Upper lobe of left lung (tissue), 4 donors: ENCODE measurements around the gene SH3GL2.

Experiments
- POLR2AphosphoS5 ChIP-seq, 2 donors: sonication (generic); formaldehyde crosslinking; IDR thresholded peaks; one replicate each; pipeline ENCODE4 v1.5.1; 2017; ENCODE audit warnings: antibody characterized with exemption in 2 of 2
- TF ChIP-seq, protein P1 (sequence below), 6 experiments: fragments of 450-650 bp in 4 of 6; fragments of 200-600 bp in 2 of 6; sonication (generic) in 2 of 6; IDR thresholded peaks; one replicate each; pipeline ENCODE4 v1.5.1; 2016 to 2019; ENCODE audit warnings: antibody characterized with exemption in 6 of 6

DNA sequence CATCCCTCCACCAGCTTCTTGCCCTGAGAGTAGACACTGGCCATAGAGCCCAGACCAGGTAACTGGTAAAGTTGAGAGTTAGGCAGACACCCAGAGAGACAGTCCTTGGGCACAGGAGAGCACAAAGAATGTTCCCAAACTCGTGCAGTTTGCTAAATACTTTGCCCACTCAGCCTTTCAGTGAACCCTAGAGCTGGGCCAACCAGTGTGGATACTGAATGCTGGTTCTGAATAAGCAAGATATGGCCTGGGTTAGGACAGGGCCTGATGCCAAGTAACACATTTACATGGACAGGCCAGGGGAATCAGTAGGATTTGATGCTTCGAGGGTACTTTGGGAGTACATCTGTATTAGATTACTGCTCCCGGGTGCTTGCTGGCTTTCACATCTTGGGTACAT lies 185.4 kb downstream of the SH3GL2 start:
- TF ChIP-seq, protein P1, sequence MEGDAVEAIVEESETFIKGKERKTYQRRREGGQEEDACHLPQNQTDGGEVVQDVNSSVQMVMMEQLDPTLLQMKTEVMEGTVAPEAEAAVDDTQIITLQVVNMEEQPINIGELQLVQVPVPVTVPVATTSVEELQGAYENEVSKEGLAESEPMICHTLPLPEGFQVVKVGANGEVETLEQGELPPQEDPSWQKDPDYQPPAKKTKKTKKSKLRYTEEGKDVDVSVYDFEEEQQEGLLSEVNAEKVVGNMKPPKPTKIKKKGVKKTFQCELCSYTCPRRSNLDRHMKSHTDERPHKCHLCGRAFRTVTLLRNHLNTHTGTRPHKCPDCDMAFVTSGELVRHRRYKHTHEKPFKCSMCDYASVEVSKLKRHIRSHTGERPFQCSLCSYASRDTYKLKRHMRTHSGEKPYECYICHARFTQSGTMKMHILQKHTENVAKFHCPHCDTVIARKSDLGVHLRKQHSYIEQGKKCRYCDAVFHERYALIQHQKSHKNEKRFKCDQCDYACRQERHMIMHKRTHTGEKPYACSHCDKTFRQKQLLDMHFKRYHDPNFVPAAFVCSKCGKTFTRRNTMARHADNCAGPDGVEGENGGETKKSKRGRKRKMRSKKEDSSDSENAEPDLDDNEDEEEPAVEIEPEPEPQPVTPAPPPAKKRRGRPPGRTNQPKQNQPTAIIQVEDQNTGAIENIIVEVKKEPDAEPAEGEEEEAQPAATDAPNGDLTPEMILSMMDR (IDR thresholded peaks at IDR 0.05), result no peak
- no peak for TF ChIP-seq POLR2AphosphoS5 (IDR thresholded peaks at IDR 0.05)
